KOPT-K1 (cell line): ENCODE measurements around the gene CST4.
"Not testable (repeated sequence)": the region's sequence is repeated elsewhere in the genome, so short reads cannot be mapped to it uniquely, and the experiment has no call there.

Experiments
- H3K27ac ChIP-seq: fragments of 200-600 bp; sonication (generic); 2 replicates; pipeline ENCODE4 v1.5.1; 2016; ENCODE audit warnings: antibody characterized with exemption, mild to moderate bottlenecking, low read depth, low read length; ENCODE audit not compliant: poor library complexity, severe bottlenecking
- H3K36me3 ChIP-seq: fragments of 200-600 bp; sonication (generic); 2 replicates; pipeline ENCODE4 v1.5.1; 2017; ENCODE audit warnings: antibody characterized with exemption, mild to moderate bottlenecking, low read length, moderate library complexity; ENCODE audit not compliant: insufficient read depth
- H3K9me3 ChIP-seq: fragments of 200-600 bp; sonication (generic); 2 replicates; pipeline ENCODE4 v1.5.1; 2017; ENCODE audit warnings: antibody characterized with exemption, low read length, mild to moderate bottlenecking; ENCODE audit not compliant: insufficient read depth, poor library complexity, severe bottlenecking

CST4 gene

DNA sequence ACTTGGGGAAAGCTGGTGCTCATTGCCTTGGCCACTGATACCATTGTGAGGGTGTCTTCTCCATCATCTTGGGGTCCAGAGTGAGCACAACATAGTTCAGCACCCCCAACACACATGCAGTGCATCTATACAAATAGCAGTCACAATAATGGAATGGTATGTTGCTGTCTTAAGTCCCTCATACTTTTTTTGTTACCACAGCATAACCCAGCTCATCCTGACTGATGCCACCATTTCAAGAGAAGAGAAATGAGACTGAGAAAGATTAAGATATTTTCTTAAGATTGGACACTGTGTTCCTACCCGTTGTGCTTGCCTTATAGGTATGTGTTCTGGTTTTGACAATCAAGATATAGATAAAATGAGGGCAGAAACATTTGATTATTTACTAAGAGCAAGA lies 15.6 kb downstream of the CST4 start:
- no peaks in the 10 kb centered on the region for H3K36me3 ChIP-seq

DNA sequence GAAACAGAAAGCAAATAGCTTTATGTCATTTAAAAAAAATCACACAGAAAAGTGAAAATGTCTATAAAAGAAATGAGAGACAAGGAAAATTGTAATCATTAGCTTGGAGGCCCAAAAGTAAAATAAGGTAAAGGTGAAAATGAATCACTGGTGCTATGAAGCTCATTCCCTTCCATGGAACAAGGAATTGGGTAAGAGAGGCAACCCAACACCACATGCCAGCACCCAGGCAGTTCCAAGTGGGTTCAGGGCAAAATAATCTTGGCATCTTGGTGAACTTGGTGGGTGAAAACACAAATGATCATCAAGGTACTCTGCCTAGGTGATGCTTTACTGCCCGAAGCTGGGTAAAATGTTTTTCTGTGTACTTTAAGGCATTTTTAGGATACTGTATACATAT lies 16.7 kb downstream of the CST4 start:
- no peaks in the 10 kb centered on the region for H3K9me3 ChIP-seq
- no peaks in the 10 kb centered on the region for H3K36me3 ChIP-seq
- no peak overlapping the region for H3K27ac ChIP-seq

More for the DNA sequence above, 15.6 kb downstream of the CST4 start:
- H3K27ac ChIP-seq: no peak overlapping the region
- H3K9me3 ChIP-seq: no peaks in the 10 kb centered on the region

DNA sequence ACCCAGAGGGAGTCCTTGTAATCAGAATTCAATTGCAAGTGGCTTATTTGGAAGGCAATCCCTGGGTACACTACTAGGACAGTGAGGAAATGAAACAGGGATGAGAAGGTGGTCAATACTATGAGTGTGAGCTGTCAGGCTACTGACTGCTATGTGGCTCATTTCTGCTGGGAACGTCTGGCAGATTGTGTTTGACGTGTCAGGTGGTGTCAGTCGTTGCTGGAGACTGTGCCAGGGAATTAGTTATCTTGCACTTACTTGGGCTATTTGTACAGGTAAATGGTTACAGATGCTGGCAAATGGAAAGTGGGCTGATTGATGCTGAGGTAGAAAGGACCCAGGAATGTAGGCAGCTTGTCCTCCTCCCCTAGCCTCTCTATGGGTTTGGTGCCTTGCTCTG lies 17.4 kb downstream of the CST4 start:
- H3K9me3 ChIP-seq: no peaks in the 10 kb centered on the region
- no peak overlapping the region for H3K27ac ChIP-seq
- no peaks in the 10 kb centered on the region for H3K36me3 ChIP-seq

DNA sequence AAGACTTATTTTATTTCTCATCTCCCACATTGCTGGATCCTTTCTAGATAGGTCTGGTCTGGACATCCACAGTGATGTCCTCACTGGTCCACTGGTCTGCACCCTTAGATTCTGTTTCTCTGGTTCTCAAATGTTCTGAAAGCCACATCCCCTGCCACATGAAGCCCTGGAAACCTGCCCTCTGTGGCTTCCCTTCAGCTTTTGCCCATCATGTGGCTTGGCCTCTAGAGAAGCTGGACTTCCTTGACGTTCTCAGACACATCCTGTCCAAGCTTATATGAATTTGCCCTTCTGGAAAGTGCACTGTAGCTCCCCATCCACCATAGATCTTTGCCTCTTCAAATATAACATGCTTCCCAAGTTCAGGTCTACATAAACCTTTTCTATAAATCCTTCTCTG lies 18.5 kb downstream of the CST4 start:
- Histone ChIP-seq H3K9me3 (no peaks in the 10 kb centered on the region), H3K27ac (no peak overlapping the region), H3K36me3 (no peaks in the 10 kb centered on the region)

DNA sequence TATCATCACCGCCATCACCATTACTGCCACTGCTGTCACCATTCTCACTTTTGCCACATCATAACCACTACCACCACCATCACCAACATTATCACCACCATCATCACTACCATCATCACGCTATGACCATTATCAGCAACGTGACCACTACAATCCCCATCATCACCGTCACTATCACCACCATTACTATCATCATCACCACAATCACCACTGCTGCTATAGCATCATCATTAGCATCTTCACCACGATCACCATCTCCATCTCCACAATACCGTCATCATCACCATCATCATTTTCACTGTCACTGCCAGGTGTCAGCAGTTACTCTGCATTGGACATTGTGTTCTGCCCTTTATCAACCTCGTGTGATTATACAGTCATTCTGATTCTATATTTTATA lies 19.0 kb downstream of the CST4 start:
- Histone ChIP-seq H3K9me3 (no peaks in the 10 kb centered on the region), H3K36me3 (no peaks in the 10 kb centered on the region), H3K27ac (no peak overlapping the region)

DNA sequence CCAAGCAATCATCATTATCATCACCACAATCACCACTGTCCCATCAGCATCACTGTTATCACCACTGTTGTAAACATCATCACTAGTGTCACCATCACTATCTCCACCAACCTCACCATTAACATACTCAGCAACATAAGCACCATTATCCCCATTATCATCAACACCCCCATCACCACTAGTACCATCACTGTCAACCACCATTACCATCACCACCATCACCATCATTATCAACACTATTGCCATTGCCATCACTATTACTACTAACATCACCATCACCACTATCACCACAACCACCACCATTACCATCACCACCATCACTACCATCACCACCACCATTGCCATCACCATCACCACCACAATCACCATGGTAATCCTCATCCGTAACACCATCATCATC lies 19.5 kb downstream of the CST4 start:
- H3K36me3 ChIP-seq: no peaks in the 10 kb centered on the region
- no peak overlapping the region for H3K27ac ChIP-seq
- no peaks in the 10 kb centered on the region for H3K9me3 ChIP-seq

DNA sequence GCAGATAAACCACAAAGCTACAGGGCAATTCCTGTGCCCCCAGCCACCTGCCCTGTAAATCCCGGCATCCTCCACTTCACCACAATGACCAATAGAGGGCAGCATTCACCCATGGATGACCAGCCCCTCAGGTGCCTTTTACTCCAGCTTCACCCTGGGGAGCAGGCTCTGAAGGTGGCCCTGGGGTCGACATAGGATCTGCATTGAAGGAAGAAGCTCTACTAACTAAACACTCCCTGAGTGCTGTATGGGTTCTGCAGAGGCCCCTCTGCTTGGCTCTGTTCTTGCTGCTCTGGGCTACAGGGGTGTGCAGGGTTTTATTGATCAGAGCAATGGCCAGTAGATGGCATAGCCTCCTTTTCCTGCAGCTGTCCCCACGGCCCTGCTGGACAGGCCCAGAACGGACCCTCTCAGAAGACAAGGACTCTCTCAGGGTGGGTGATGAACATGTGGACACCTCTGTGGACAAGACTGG lies 20.3 kb downstream of the CST4 start:
- Histone ChIP-seq H3K27ac (no peak overlapping the region), H3K9me3 (no peaks in the 10 kb centered on the region), H3K36me3 (no peaks in the 10 kb centered on the region)

DNA sequence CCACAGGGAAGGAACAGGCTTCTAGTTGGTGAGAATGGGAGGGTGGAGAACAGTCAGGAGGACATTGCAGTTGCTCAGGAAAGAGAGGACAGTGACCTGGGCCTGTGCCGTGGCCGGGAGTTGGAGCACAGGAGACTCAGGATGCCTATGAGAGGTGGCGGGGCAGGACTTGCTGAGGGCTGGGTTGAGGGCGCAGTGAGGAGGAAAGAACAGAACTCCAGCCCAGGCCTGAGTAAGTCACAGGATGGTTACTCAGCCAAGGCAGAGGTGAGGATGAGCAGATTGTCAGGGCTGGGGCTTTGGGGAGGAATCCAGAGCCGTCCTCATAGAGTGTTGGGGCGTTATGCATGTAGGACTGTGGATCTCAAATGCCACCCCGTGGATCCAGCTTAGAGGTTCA lies 21.2 kb downstream of the CST4 start:
- Histone ChIP-seq H3K27ac (no peak overlapping the region), H3K9me3 (no peaks in the 10 kb centered on the region), H3K36me3 (no peaks in the 10 kb centered on the region)

DNA sequence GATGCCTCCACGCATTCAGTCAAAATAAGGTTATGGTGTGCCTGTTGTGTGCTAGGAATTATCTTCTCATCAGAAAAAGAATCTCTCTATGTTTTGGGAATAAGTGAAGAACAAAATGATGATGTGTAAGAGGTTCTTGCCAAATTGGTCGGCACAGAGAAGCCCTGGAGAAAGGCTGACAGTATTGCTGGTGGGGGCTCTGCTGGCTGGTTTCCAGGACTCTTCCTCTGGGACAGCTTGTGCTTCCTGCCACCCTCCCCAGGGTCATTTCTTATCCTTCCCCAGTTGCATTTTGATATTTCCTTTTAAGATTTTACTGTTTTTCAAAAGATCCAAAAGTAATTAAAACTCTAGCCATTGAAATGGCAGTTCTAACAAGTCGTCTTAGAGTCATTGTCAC lies 22.1 kb downstream of the CST4 start:
- H3K36me3 ChIP-seq: no peaks in the 10 kb centered on the region
- no peak overlapping the region for H3K27ac ChIP-seq

DNA sequence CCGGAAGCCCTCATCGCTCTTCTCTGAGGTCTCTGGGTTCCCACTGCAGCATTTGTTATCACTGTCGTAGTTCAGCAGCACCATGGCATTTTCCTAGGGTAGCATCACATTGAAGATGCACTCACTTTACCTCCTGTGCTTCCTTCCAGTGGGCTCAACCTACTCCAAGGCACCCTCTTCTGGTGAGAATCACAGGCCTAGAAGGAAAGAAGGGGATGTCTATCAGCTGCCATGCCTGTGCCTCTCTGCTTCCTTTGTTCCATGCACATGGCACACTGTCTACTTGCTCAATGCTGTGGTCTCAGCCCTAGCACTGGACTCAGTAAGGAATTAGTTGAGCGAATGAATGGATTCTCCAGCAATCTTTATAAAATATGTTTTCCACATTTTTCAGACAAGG lies 22.6 kb downstream of the CST4 start:
- H3K36me3 ChIP-seq: no peaks in the 10 kb centered on the region
- no peaks in the 10 kb centered on the region for H3K9me3 ChIP-seq
- no peak overlapping the region for H3K27ac ChIP-seq

More for the DNA sequence above, 22.1 kb downstream of the CST4 start:
- no peaks in the 10 kb centered on the region for H3K9me3 ChIP-seq

DNA sequence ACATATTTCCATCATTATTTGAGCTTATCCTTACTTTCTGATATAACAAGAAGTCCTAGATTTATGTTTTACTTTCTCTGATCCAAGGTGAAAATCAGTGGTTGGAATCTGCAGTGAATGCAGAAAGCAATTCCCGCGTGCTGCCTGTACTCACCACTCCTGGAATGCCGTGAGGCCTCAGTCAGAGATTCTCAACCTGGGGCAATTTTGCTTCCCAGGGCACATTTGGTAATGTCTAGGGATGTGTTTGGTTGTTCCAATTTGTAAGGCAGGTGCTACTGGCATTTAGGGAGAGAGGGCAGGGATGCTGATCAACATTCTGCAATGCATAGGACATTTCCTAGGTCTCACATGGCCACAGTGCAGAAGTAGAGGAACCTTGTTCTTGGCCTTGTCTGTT lies 23.9 kb downstream of the CST4 start:
- no peak overlapping the region for H3K27ac ChIP-seq
- no peaks in the 10 kb centered on the region for H3K36me3 ChIP-seq
- no peaks in the 10 kb centered on the region for H3K9me3 ChIP-seq

DNA sequence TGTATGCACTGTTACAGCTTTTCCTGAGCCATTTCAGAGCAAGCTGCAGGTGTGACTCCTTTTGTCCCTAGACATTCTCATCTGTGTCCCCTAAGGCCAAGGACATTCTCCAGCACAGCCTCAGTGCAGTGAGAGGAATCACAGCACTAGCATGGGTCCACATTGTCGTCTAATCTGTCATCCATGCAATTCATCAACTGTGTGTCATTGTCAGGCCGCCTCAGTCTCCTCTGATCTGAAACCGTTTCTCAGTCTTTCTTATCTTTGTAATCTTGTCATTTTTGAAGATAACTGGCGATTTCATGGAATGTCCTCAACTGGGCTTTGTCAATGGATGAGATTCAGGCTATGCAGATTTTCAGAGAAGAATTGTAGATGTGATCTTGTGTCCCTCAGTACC lies 24.8 kb downstream of the CST4 start:
- H3K9me3 ChIP-seq, H3K36me3 ChIP-seq, H3K27ac ChIP-seq: not testable (repeated sequence)

DNA sequence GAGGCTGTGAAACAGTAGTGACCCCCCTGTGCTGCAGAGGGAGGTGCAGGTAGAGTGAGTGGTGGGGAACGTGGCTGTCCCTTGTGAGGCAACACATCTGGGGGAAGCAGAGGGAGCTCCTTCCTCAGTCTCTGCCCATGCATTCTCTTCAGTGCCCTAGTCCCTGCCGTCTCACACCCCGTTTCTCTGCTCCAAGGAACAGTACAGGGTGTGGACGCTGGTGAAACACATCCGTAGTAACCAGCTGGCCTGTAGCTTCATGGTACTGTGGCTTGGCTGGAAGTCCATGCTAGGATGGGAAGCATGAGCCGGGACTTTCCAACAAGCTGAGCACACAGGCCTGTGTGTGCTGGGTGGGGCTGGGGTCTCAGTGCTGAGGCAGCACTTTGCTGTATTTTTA lies 25.7 kb downstream of the CST4 start:
- Histone ChIP-seq H3K9me3 (no peaks in the 10 kb centered on the region), H3K36me3 (no peaks in the 10 kb centered on the region), H3K27ac (no peak overlapping the region)

DNA sequence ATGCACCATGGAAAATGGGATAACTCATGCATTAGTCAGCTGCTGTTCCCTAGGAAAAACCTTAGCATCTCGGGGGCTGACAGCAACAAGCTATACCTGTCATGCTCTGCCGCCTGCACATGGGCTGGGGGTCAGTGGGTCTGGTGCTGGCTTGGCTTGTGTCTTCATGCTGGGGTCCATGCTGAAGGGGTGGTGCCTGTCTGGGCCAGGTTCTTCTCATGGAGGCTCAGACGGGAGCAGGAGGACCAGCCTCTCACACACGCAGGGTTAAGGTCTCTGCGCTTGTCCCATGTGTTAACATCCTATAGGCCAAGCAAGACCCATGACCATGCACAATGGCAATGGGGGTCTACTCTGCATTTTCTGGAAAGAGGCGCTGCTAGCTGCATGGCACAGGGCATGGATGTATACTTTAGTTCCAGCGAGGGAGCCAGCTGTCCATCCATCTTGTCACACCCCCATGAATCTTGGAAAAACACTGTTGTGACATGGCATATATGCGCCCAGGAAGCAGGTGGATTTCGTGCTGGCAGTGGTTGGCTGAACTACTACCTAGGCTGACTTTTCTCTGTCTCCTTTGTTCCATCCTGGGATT lies 26.5 kb downstream of the CST4 start:
- no peaks in the 10 kb centered on the region for H3K9me3 ChIP-seq
- H3K27ac ChIP-seq: no peak overlapping the region
- H3K36me3 ChIP-seq: no peaks in the 10 kb centered on the region

DNA sequence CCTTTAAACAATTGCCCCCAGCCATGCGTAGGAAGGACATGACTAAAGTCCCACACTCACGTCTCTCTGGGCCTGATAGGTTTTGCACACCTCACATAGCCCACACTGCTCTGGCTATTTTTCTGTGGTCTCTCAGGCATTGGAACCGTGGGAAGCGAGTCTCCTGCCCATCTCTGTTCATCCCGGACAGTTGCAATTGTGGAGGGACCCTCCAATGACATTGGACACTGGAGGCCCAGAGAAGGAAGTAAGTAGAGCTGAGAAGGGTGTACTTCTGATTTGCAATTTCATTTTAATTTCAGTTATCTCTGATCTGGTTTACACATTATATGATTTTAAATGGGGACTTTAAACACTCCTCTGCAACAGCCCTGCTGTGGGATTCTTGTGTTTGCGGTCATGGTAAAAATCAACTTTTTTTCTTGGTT lies 27.8 kb downstream of the CST4 start:
- Histone ChIP-seq H3K9me3 (no peaks in the 10 kb centered on the region), H3K36me3 (no peaks in the 10 kb centered on the region), H3K27ac (no peak overlapping the region)

DNA sequence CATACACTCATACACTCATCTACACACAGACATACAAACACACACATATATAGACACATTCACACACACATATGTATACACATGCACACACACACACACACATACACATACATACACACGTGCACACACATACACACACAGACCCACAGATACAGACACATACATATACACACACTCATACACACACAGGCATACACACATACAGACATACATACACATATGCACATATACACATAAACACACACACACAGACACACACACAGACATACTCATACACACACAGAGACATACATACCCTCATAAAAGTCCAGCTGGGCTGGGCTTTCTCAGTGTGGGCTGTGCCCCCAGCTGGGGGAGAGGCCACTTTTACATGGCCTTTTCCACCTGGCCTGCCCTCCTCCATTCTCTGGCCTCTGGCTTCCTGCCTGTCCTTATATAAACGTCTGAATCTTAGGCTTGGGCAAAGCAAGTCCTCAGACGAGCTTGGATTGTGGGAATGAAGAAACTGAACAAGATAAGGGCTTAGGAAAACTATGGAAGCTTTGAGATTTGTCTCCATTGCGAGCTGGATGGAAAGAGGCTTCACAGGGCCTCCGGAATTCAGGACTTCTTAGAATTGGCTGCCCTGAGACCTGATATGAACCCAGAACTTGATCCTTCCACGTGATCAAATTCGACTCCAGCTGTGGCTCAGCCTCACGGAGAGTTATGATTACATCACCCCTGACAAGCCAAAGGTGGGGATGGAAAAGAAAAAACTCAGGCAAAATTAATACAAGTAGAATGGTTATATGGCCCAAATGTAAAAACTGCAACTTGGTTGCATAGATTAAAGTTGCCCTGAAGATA lies 28.6 kb downstream of the CST4 start:
- Histone ChIP-seq H3K27ac (no peak overlapping the region), H3K36me3 (no peaks in the 10 kb centered on the region)

More for the DNA sequence above, 28.6 kb downstream of the CST4 start:
- no peaks in the 10 kb centered on the region for H3K9me3 ChIP-seq
